Transverse colon (tissue), 4 donors: Measurements from ENCODE around the gene HSPBP1.

Experiments used
- CTCF ChIP-seq, 5 experiments: fragments of 200-600 bp in 3 of 5; fragments of 450-650 bp in 2 of 5; sonication (generic) in 3 of 5; IDR thresholded peaks; 1 replicate in 2 of 5; 2 replicates in 3 of 5; pipeline ENCODE4 v1.5.1; 2016 to 2017; ENCODE audit warnings: antibody characterized with exemption in 5 of 5, inconsistent platforms in 3 of 5, mild to moderate bottlenecking in 2 of 5, moderate library complexity in 1 of 5
- POLR2AphosphoS5 ChIP-seq, 3 donors: sonication (generic); formaldehyde crosslinking; IDR thresholded peaks; one replicate each; pipeline ENCODE4 v1.6.1; 2016; ENCODE audit warnings: antibody characterized with exemption in 3 of 3

- TF ChIP-seq CTCF (IDR thresholded peaks at IDR 0.05) (no peak), POLR2AphosphoS5 (IDR thresholded peaks at IDR 0.05) (no peak)
Measured at GRCh38 chr19:55224038-55224665, 55.8 kb downstream of the HSPBP1 start.
